SK-N-SH treated with all-trans-retinoic acid at 6 μM for 48 hours (cell line): ENCODE data around the gene PIK3CB.

Source experiments
- ATAC-seq: fragments of 200-7000 bp; cut with Tn5 transposase; 3 replicates; pipeline ENCODE4 v1.9.1; 2020; ENCODE audit warnings: mild to moderate bottlenecking, moderate library complexity
- ARNTL ChIP-seq: fragments of 450-650 bp; formaldehyde crosslinking; IDR thresholded peaks from 2 replicates; pipeline ENCODE4 v1.5.0; 2020; ENCODE audit warnings: low read depth, mild to moderate bottlenecking, moderate library complexity, borderline replicate concordance
- BACH2 ChIP-seq: fragments of 250-450 bp; sonication (Bioruptor Pico); IDR thresholded peaks from 2 replicates; pipeline ENCODE4 v1.9.0; 2021; ENCODE audit warnings: mild to moderate bottlenecking, borderline replicate concordance
- CSDC2 ChIP-seq: fragments of 250-450 bp; sonication (Bioruptor Pico); IDR thresholded peaks from 2 replicates; pipeline ENCODE4 v1.5.0; 2020; ENCODE audit warnings: mild to moderate bottlenecking, moderate library complexity
- ESRRG ChIP-seq: fragments of 250-450 bp; sonication (Bioruptor Pico); IDR thresholded peaks from 2 replicates; pipeline ENCODE4 v1.6.1; 2021; ENCODE audit warnings: mild to moderate bottlenecking
- GLIS3 ChIP-seq: fragments of 250-450 bp; sonication (Bioruptor Pico); IDR thresholded peaks from 2 replicates; pipeline ENCODE4 v1.5.0; 2020; ENCODE audit warnings: mild to moderate bottlenecking, moderate library complexity
- ISL1 ChIP-seq: fragments of 250-450 bp; sonication (Bioruptor Pico); IDR thresholded peaks from 2 replicates; pipeline ENCODE4 v2.1.2; 2022; ENCODE audit warnings: mild to moderate bottlenecking, moderate library complexity
- OSR1 ChIP-seq: fragments of 250-450 bp; sonication (Bioruptor Pico); IDR thresholded peaks from 2 replicates; pipeline ENCODE4 v1.8.0; 2022; ENCODE audit warnings: moderate library complexity, mild to moderate bottlenecking, inconsistent platforms
- PPARA ChIP-seq: fragments of 250-450 bp; sonication (Bioruptor Pico); IDR thresholded peaks from 2 replicates; pipeline ENCODE4 v1.5.0; 2020; ENCODE audit warnings: mild to moderate bottlenecking, borderline replicate concordance
- RARB ChIP-seq: fragments of 250-450 bp; sonication (Bioruptor Pico); IDR thresholded peaks from 2 replicates; pipeline ENCODE4 v1.8.0; 2021; ENCODE audit warnings: mild to moderate bottlenecking, moderate library complexity
- SNAI2 ChIP-seq: fragments of 250-450 bp; sonication (Bioruptor Pico); IDR thresholded peaks from 2 replicates; pipeline ENCODE4 v1.5.0; 2020; ENCODE audit warnings: mild to moderate bottlenecking, moderate library complexity
- TCF4 ChIP-seq: fragments of 250-450 bp; sonication (Bioruptor Pico); IDR thresholded peaks from 2 replicates; pipeline ENCODE4 v1.8.0; 2021; ENCODE audit warnings: mild to moderate bottlenecking, moderate library complexity, borderline replicate concordance
- TOX ChIP-seq: fragments of 250-450 bp; sonication (Bioruptor Pico); IDR thresholded peaks from 2 replicates; pipeline ENCODE4 v1.8.0; 2021; ENCODE audit warnings: mild to moderate bottlenecking, moderate library complexity, borderline replicate concordance
- ZC3H10 ChIP-seq: fragments of 250-450 bp; sonication (Bioruptor Pico); IDR thresholded peaks from 2 replicates; pipeline ENCODE4 v1.5.1; 2021; ENCODE audit warnings: mild to moderate bottlenecking, moderate library complexity
- ZFP3 ChIP-seq: fragments of 250-450 bp; sonication (Bioruptor Pico); IDR thresholded peaks from 2 replicates; pipeline ENCODE4 v1.5.0; 2020; ENCODE audit warnings: mild to moderate bottlenecking, moderate library complexity
- ZFP30 ChIP-seq: fragments of 450-650 bp; formaldehyde crosslinking; IDR thresholded peaks from 2 replicates; pipeline ENCODE4 v1.5.0; 2022; ENCODE audit warnings: mild to moderate bottlenecking, moderate library complexity
- ZNF70 ChIP-seq: fragments of 450-650 bp; formaldehyde crosslinking; IDR thresholded peaks from 2 replicates; pipeline ENCODE4 v1.5.0; 2020; ENCODE audit warnings: mild to moderate bottlenecking, moderate library complexity
- ZNF8 ChIP-seq: fragments of 450-650 bp; formaldehyde crosslinking; IDR thresholded peaks from 2 replicates; pipeline ENCODE4 v1.5.0; 2020; ENCODE audit warnings: mild to moderate bottlenecking, moderate library complexity
- TF ChIP-seq, protein P1 (sequence below): fragments of 250-450 bp; sonication (Bioruptor Pico); IDR thresholded peaks from 2 replicates; pipeline ENCODE4 v1.8.0; 2021; ENCODE audit warnings: low read depth, mild to moderate bottlenecking, moderate library complexity, borderline replicate concordance
- TF ChIP-seq, protein P2 (sequence below): fragments of 250-450 bp; sonication (Bioruptor Pico); IDR thresholded peaks from 2 replicates; pipeline ENCODE4 v1.5.1; 2020; ENCODE audit warnings: low read depth, mild to moderate bottlenecking, moderate library complexity
- TF ChIP-seq, protein P3 (sequence below): fragments of 250-450 bp; sonication (Bioruptor Pico); IDR thresholded peaks from 2 replicates; pipeline ENCODE4 v1.5.0; 2020; ENCODE audit warnings: mild to moderate bottlenecking, moderate library complexity
- TF ChIP-seq, protein P4 (sequence below): fragments of 250-450 bp; sonication (Bioruptor Pico); IDR thresholded peaks from 2 replicates; pipeline ENCODE4 v1.5.1; 2021; ENCODE audit warnings: mild to moderate bottlenecking, moderate library complexity

PIK3CB gene

DNA sequence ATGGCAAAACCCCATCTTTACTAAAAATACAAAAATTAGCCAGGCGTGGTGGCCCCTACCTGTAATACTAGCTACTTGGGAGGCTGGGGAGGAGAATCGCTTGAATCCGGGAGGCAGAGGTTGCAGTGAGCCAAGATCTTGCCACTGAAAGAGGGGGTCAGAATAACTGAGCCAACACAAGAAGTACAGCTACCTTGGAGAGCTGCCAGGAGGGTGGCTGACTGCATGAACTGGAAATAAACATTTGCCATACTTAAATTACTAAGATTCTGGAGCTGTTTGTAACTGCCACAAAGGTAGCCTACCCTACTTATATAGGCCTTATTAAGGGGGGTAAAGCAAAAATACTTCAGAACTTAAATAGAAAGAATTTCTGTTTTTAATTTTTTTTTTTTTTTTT lies 15.4 kb upstream of the PIK3CB start:
- ATAC-seq, result no peak
- TF ChIP-seq GLIS3, result no peak
- TF ChIP-seq BACH2 (CRISPR knock-in tag), result no peak
- no peak for TF ChIP-seq RARB (CRISPR knock-in tag)
- no peak for TF ChIP-seq ARNTL (CRISPR knock-in tag)
- TF ChIP-seq ZNF8 (CRISPR knock-in tag), result no peak
- TF ChIP-seq ZFP30 (CRISPR knock-in tag), result no peak
- no peak for TF ChIP-seq ZNF70 (CRISPR knock-in tag)
- no peak for TF ChIP-seq TOX (CRISPR knock-in tag)
- no peak for TF ChIP-seq TCF4 (CRISPR knock-in tag)
- TF ChIP-seq CSDC2 (CRISPR knock-in tag), result no peak
- TF ChIP-seq, protein P1, sequence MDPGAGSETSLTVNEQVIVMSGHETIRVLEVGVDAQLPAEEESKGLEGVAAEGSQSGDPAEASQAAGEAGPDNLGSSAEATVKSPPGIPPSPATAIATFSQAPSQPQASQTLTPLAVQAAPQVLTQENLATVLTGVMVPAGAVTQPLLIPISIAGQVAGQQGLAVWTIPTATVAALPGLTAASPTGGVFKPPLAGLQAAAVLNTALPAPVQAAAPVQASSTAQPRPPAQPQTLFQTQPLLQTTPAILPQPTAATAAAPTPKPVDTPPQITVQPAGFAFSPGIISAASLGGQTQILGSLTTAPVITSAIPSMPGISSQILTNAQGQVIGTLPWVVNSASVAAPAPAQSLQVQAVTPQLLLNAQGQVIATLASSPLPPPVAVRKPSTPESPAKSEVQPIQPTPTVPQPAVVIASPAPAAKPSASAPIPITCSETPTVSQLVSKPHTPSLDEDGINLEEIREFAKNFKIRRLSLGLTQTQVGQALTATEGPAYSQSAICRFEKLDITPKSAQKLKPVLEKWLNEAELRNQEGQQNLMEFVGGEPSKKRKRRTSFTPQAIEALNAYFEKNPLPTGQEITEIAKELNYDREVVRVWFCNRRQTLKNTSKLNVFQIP (CRISPR knock-in tag), result no peak
- TF ChIP-seq SNAI2, result no peak
- TF ChIP-seq OSR1, result no peak
- TF ChIP-seq ISL1 (CRISPR knock-in tag), result no peak
- TF ChIP-seq, protein P2, sequence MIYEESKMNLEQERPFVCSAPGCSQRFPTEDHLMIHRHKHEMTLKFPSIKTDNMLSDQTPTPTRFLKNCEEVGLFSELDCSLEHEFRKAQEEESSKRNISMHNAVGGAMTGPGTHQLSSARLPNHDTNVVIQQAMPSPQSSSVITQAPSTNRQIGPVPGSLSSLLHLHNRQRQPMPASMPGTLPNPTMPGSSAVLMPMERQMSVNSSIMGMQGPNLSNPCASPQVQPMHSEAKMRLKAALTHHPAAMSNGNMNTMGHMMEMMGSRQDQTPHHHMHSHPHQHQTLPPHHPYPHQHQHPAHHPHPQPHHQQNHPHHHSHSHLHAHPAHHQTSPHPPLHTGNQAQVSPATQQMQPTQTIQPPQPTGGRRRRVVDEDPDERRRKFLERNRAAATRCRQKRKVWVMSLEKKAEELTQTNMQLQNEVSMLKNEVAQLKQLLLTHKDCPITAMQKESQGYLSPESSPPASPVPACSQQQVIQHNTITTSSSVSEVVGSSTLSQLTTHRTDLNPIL (CRISPR knock-in tag), result no peak
- no peak for TF ChIP-seq PPARA (CRISPR knock-in tag)
- TF ChIP-seq, protein P3, sequence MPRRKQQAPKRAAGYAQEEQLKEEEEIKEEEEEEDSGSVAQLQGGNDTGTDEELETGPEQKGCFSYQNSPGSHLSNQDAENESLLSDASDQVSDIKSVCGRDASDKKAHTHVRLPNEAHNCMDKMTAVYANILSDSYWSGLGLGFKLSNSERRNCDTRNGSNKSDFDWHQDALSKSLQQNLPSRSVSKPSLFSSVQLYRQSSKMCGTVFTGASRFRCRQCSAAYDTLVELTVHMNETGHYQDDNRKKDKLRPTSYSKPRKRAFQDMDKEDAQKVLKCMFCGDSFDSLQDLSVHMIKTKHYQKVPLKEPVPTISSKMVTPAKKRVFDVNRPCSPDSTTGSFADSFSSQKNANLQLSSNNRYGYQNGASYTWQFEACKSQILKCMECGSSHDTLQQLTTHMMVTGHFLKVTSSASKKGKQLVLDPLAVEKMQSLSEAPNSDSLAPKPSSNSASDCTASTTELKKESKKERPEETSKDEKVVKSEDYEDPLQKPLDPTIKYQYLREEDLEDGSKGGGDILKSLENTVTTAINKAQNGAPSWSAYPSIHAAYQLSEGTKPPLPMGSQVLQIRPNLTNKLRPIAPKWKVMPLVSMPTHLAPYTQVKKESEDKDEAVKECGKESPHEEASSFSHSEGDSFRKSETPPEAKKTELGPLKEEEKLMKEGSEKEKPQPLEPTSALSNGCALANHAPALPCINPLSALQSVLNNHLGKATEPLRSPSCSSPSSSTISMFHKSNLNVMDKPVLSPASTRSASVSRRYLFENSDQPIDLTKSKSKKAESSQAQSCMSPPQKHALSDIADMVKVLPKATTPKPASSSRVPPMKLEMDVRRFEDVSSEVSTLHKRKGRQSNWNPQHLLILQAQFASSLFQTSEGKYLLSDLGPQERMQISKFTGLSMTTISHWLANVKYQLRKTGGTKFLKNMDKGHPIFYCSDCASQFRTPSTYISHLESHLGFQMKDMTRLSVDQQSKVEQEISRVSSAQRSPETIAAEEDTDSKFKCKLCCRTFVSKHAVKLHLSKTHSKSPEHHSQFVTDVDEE, result no peak
- no peak for TF ChIP-seq ZFP3 (CRISPR knock-in tag)
- TF ChIP-seq, all 23 proteins: peak for 0

DNA sequence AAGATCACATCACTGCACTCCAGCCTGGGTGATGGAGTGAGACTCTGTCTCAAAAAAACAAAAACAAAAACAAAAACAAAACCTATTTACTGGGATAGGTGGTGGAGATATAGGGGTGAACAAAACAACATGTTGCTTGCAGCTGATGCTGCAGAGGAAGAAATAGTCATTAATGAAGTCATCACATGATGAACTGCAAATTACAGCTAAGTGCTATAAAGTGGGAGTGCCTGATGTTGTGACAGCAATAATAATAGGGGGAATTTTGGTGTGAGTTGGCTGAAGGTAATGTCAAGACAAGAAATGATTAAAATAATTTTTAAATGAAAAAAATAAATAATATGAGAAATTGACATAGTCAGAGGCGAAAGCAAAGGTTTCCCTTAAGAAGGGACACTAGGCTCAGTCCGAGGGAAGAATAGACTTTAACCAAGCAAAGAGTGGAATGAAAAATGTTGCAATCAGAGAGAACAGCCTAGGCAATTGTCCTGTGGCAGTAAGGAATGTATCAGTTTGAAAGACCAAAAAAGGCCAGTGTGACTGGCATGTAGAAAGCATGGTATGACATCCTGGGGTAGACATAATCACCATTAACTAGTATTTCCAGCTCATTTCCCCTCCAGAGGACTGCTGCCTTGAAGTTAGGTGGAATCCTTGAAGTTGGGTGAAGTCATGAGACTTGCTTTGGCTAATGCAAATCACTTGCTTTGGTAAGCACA lies 14.7 kb upstream of the PIK3CB start:
- no peak for TF ChIP-seq ZNF8 (CRISPR knock-in tag)
- no peak for TF ChIP-seq ISL1 (CRISPR knock-in tag)
- no peak for TF ChIP-seq TCF4 (CRISPR knock-in tag)
- no peak for TF ChIP-seq SNAI2
- TF ChIP-seq ZFP30 (CRISPR knock-in tag), result no peak
- TF ChIP-seq OSR1, result no peak
- TF ChIP-seq ZFP3 (CRISPR knock-in tag), result no peak
- no peak for TF ChIP-seq ZNF70 (CRISPR knock-in tag)
- TF ChIP-seq, protein P4, sequence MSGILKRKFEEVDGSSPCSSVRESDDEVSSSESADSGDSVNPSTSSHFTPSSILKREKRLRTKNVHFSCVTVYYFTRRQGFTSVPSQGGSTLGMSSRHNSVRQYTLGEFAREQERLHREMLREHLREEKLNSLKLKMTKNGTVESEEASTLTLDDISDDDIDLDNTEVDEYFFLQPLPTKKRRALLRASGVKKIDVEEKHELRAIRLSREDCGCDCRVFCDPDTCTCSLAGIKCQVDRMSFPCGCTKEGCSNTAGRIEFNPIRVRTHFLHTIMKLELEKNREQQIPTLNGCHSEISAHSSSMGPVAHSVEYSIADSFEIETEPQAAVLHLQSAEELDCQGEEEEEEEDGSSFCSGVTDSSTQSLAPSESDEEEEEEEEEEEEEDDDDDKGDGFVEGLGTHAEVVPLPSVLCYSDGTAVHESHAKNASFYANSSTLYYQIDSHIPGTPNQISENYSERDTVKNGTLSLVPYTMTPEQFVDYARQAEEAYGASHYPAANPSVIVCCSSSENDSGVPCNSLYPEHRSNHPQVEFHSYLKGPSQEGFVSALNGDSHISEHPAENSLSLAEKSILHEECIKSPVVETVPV (CRISPR knock-in tag), result no peak
- TF ChIP-seq RARB (CRISPR knock-in tag), result no peak
- TF ChIP-seq CSDC2 (CRISPR knock-in tag), result no peak
- TF ChIP-seq ZC3H10 (CRISPR knock-in tag), result no peak
- TF ChIP-seq BACH2 (CRISPR knock-in tag), result no peak
- TF ChIP-seq, protein P3, result no peak
- TF ChIP-seq TOX (CRISPR knock-in tag), result no peak
- TF ChIP-seq ESRRG, result no peak
- ATAC-seq, result no peak
